Liver (tissue), 9 donors: ENCODE data around the gene TRIO. TPM values are rescaled to one million over a fixed set of nuclear protein-coding genes. Genes with fewer than 3 reads are reported as not detected.

Experiments used
- DNase-seq: peaks from one replicate; pipeline ENCODE4 v3.0.0-alpha.2; 2017; ENCODE audit warnings: low spot score
- H3K27ac ChIP-seq, 2 donors: one replicate each; pipeline ENCODE4 v1.7.0; 2013; ENCODE audit warnings: inconsistent platforms in 2 of 2, low read length in 2 of 2, control low read depth in 1 of 2, low read depth in 1 of 2, mild to moderate bottlenecking in 1 of 2
- H3K27me3 ChIP-seq, 4 donors: one replicate each; pipeline versions ENCODE4 v1.6.1 to v1.7.0; 2013; ENCODE audit warnings: low read length in 3 of 4, inconsistent platforms in 1 of 4, mild to moderate bottlenecking in 1 of 4, moderate library complexity in 1 of 4; ENCODE audit not compliant: control insufficient read depth in 4 of 4, insufficient read depth in 4 of 4
- H3K36me3 ChIP-seq, 4 donors: one replicate each; pipeline versions ENCODE4 v1.6.1 to v1.7.0; 2013; ENCODE audit warnings: low read length in 3 of 4, mild to moderate bottlenecking in 3 of 4, low read depth in 1 of 4, moderate library complexity in 1 of 4; ENCODE audit not compliant: control insufficient read depth in 4 of 4, insufficient read depth in 3 of 4
- H3K4me1 ChIP-seq, 4 donors: one replicate each; pipeline versions ENCODE4 v1.6.1 to v1.7.0; 2013; ENCODE audit warnings: low read length in 3 of 4, mild to moderate bottlenecking in 3 of 4, moderate library complexity in 1 of 4; ENCODE audit not compliant: control insufficient read depth in 4 of 4, insufficient read depth in 4 of 4
- H3K4me3 ChIP-seq, 3 donors: one replicate each; pipeline versions ENCODE4 v1.6.1 to v1.7.0; 2013; ENCODE audit warnings: low read length in 3 of 3, control low read depth in 1 of 3, low read depth in 1 of 3, mild to moderate bottlenecking in 1 of 3
- H3K9ac ChIP-seq, 2 donors: one replicate each; pipeline ENCODE4 v1.7.0; 2013; ENCODE audit warnings: low read length in 2 of 2, mild to moderate bottlenecking in 2 of 2, moderate library complexity in 2 of 2, control low read depth in 1 of 2, low read depth in 1 of 2
- H3K9me3 ChIP-seq, 4 donors: one replicate each; pipeline versions ENCODE4 v1.6.1 to v1.7.0; 2013; ENCODE audit warnings: low read length in 3 of 4; ENCODE audit not compliant: control insufficient read depth in 4 of 4
- ATF3 ChIP-seq: IDR thresholded peaks from 2 replicates; pipeline ENCODE4 v1.6.1; 2016; ENCODE audit warnings: antibody characterized with exemption
- CTCF ChIP-seq: fragments of 150-350 bp; IDR thresholded peaks from 2 replicates; pipeline ENCODE4 v1.5.1; 2017; ENCODE audit warnings: improper control_type of control experiment, low read depth, low read length; ENCODE audit not compliant: missing input control
- EGR1 ChIP-seq, 2 donors: IDR thresholded peaks; 2 replicates each; pipeline ENCODE4 v1.6.1; 2016 to 2018; ENCODE audit warnings: antibody characterized with exemption in 2 of 2, low read depth in 2 of 2
- FOXA1 ChIP-seq: IDR thresholded peaks from 2 replicates; pipeline ENCODE4 v1.6.1; 2016; ENCODE audit warnings: antibody characterized with exemption
- FOXA2 ChIP-seq: IDR thresholded peaks from 2 replicates; pipeline ENCODE4 v1.6.1; 2016; ENCODE audit warnings: antibody characterized with exemption
- GABPA ChIP-seq, 2 donors: IDR thresholded peaks in 1 of 2; conservative IDR thresholded peaks in 1 of 2; 2 replicates each; pipeline ENCODE4 v1.6.1; 2016; ENCODE audit warnings: antibody characterized with exemption in 2 of 2, mild to moderate bottlenecking in 1 of 2, moderate library complexity in 1 of 2
- HNF4A ChIP-seq, 2 donors: conservative IDR thresholded peaks; 2 replicates each; pipeline ENCODE4 v1.6.1; 2016; ENCODE audit warnings: antibody characterized with exemption in 2 of 2, mild to moderate bottlenecking in 2 of 2
- HNF4G ChIP-seq: IDR thresholded peaks from 2 replicates; pipeline ENCODE4 v1.6.1; 2016; ENCODE audit warnings: antibody characterized with exemption
- JUND ChIP-seq, 2 donors: IDR thresholded peaks; 2 replicates each; pipeline ENCODE4 v1.6.1; 2016; ENCODE audit warnings: antibody characterized with exemption in 2 of 2
- RAD21 ChIP-seq, 2 donors: IDR thresholded peaks; 2 replicates each; pipeline ENCODE4 v1.6.1; 2016; ENCODE audit warnings: antibody characterized with exemption in 2 of 2, mild to moderate bottlenecking in 2 of 2
- YY1 ChIP-seq: IDR thresholded peaks from 2 replicates; pipeline ENCODE4 v1.6.1; 2016; ENCODE audit warnings: antibody characterized with exemption, mild to moderate bottlenecking
- ZBTB33 ChIP-seq: IDR thresholded peaks from 2 replicates; pipeline ENCODE4 v1.6.1; 2016; ENCODE audit warnings: antibody characterized with exemption
- WGBS: extraction: QIAGEN DNeasy Blood & Tissue Kit; methylation state at CpG from one replicate; pipeline ENCODE4 v1.1.7; 2013; 5-methylcytosine and 5-hydroxymethylcytosine counted together
- polyA plus RNA-seq, 2 donors: library from polyadenylated mRNA; stranded (reverse) in 1 of 2; unstranded in 1 of 2; fragments of 200-250 nt in 1 of 2; fragments of >200 nt in 1 of 2; fragmentation: Nextera tagmentation in 1 of 2; extraction: Ambion mirVana in 1 of 2; gene quantifications; one replicate each; pipeline versions ENCODE4 v1.2.1 to v1.2.3, GENCODE V29; 2013 to 2015
- total RNA-seq, 2 donors: library from RNA; depleted of rRNA; stranded (reverse); fragments of >200 nt; gene quantifications; one replicate each; pipeline ENCODE4 v1.2.3, GENCODE V29; 2014
- TF ChIP-seq, protein P1 (sequence below): IDR thresholded peaks from 2 replicates; pipeline ENCODE4 v1.6.1; 2016; ENCODE audit warnings: antibody characterized with exemption
- donor health status: healthy.
- donor health status: healthy.
- donor health status: healthy.
- donor health status: healthy.
- donor health status: healthy.

Gene TRIO
- total and polyA plus RNA-seq, 4 donors = 8.5 to 86.2 (median 16.0) TPM

DNA sequence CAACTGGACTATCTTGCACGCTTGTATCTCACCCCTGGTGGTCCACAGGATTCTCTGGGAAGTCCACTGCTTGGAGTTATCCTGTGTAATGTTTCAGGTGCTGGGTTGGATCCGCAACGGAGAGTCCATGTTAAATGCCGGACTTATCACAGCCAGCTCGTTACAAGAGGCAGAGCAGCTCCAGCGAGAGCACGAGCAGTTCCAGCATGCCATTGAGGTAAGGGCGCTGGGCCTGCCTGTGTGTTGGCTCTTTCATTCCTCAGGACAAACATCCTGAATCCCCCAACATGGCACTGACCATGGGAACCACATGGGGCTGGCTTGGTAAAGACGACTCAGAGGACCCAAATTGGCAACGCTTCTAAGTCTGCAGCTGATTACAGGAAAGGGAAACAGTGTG lies 223.6 kb downstream of the TRIO start:
- no peak overlapping the region for H3K27ac ChIP-seq

DNA sequence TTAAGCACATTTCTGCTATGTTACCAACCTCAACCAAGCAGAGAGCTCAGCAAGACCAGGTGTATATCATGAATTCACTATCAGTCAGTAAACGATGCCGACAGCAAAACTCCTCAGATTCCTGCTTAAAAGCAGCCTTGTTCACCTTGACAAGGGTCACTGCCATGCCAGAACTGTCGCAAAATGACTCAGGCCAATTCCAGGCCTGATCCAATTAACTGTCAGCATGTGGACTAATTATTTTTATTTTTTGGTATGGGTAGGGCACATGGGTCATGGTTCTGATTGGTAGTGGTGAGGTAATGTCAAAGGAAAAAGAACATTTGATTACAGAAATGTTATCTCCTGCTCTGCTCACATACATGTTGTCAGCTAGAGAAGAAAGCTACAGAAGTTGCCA lies 224.2 kb downstream of the TRIO start:
- Histone ChIP-seq H3K27ac (no peak overlapping the region), H3K4me3 (no peak overlapping the region), H3K9me3 (no peaks in the 10 kb centered on the region), H3K27me3 (no peaks in the 10 kb centered on the region), H3K9ac (no peak overlapping the region), H3K36me3 (peaks cover 14 to 67% (median 55%) of the 10 kb centered on the region in 4 donors), H3K4me1 (no peaks in the 10 kb centered on the region)
- TF ChIP-seq ATF3 = no peak
- TF ChIP-seq FOXA2 = no peak
- no peak for TF ChIP-seq EGR1 (IDR thresholded peaks at IDR 0.05; ENCODE audit: low read depth in 2 of 2)
- TF ChIP-seq HNF4A (conservative IDR thresholded peaks at IDR 0.05) = no peak
- no peak for TF ChIP-seq CTCF
- TF ChIP-seq ZBTB33 = no peak
- TF ChIP-seq FOXA1 = no peak
- TF ChIP-seq RAD21 (IDR thresholded peaks at IDR 0.05) = no peak
- DNase-seq = no peak
- 94% methylated on average over 3 of the region's 3 CpGs for WGBS

More for the DNA sequence above, 223.6 kb downstream of the TRIO start:
- Histone ChIP-seq H3K9ac (no peak overlapping the region), H3K9me3 (no peaks in the 10 kb centered on the region), H3K36me3 (peaks cover 14 to 67% (median 56%) of the 10 kb centered on the region in 4 donors), H3K4me1 (no peaks in the 10 kb centered on the region), H3K27me3 (no peaks in the 10 kb centered on the region), H3K4me3 (no peak overlapping the region)
- TF ChIP-seq ZBTB33 = no peak
- TF ChIP-seq GABPA (IDR thresholded peaks at IDR 0.05 in 1 of 2, conservative IDR thresholded peaks at IDR 0.05 in 1 of 2) = no peak
- TF ChIP-seq, protein P1, sequence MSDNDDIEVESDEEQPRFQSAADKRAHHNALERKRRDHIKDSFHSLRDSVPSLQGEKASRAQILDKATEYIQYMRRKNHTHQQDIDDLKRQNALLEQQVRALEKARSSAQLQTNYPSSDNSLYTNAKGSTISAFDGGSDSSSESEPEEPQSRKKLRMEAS = no peak
- TF ChIP-seq HNF4G = no peak
- TF ChIP-seq ATF3 = no peak
- TF ChIP-seq RAD21 (IDR thresholded peaks at IDR 0.05) = no peak
- no peak for TF ChIP-seq YY1
- TF ChIP-seq JUND (IDR thresholded peaks at IDR 0.05) = no peak
- 93% methylated on average over 10 of the region's 10 CpGs for WGBS
- no peak for DNase-seq
